Measurements from ENCODE around the gene TRIM8. TPM values are rescaled to one million over a fixed set of nuclear protein-coding genes. Genes with fewer than 3 reads are reported as not detected.
A peak's percentile ranks its signal among the peaks of the same experiment; 100 is the strongest.

Gene TRIM8
- total RNA-seq, 1 experiment from 2014 or later = 37.0 TPM

GRCh38 chr10:102597131-102597991, 46.9 kb upstream of the TRIM8 start:
- no peak for DNase-seq
- Mint-ChIP-seq H3K9me3 (no peaks in the 10 kb centered on the region), H3K4me3 (no peak overlapping the region), H3K27me3 (ENCODE audit: low read depth) (no peaks in the 10 kb centered on the region), H3K4me1 (peaks cover 18 to 19% of the 10 kb centered on the region in 2 experiments), H3K36me3 (ENCODE audit: insufficient read depth in 1 of 3, low read depth in 3 of 3) (peaks cover 2 to 18% (median 9%) of the 10 kb centered on the region in 3 experiments; a peak in 4 of 7 replicates), H3K27ac (peak overlapping the region in 1 of 3 experiments; percentile 66; a peak in 1 of 7 replicates)
- no peak overlapping the region for H2AK5ac ChIP-seq (ENCODE audit: insufficient read length, low read length)
- H3T11ph ChIP-seq (ENCODE audit: low read length) = no peak overlapping the region
- no peaks in the 10 kb centered on the region for H3K79me2 ChIP-seq (ENCODE audit: insufficient read depth, low read length)
- no peak overlapping the region for H2BK20ac ChIP-seq (ENCODE audit: low read depth, low read length, poor library complexity, severe bottlenecking)
- H2BK120ac ChIP-seq (ENCODE audit: low read depth, low read length, poor library complexity, severe bottlenecking) = no peak overlapping the region
- H4K20me1 ChIP-seq (ENCODE audit: control insufficient read depth, insufficient read depth, insufficient read length) = no peaks in the 10 kb centered on the region
- no peaks in the 10 kb centered on the region for H3K79me1 ChIP-seq (ENCODE audit: insufficient read depth, low read depth, low read length, poor library complexity, severe bottlenecking)
- H3K4me1 ChIP-seq (ENCODE audit: insufficient read depth, low read length) = no peaks in the 10 kb centered on the region; the same call in 1 of the 2 replicates
- H3K9ac ChIP-seq (ENCODE audit: extremely low read depth, insufficient read length, low read length) = no peak overlapping the region
- H3K27ac ChIP-seq (ENCODE audit: insufficient read length, low read depth, low read length) = no peak overlapping the region
- no peak overlapping the region for H2BK12ac ChIP-seq (ENCODE audit: insufficient read length, low read depth, low read length)
- no peaks in the 10 kb centered on the region for H3K23me2 ChIP-seq (ENCODE audit: insufficient read length, low read depth, low read length, poor library complexity, severe bottlenecking)
- no peak overlapping the region for H2BK5ac ChIP-seq (ENCODE audit: insufficient read length, low read length)
- H3K4me2 ChIP-seq (ENCODE audit: insufficient read depth, insufficient read length, low read length) = no peak overlapping the region
- no peak overlapping the region for H4K8ac ChIP-seq (replicated peaks; ENCODE audit: insufficient read length, low read depth, low read length)
- H4K5ac ChIP-seq (ENCODE audit: insufficient read length, low read depth, low read length) = no peak overlapping the region
- WGBS (ENCODE audit: extremely low coverage, insufficient read length, low lambda C conversion rate) = no CpG with 5 or more reads among the region's 16 CpGs
- no peak overlapping the region for H3K14ac ChIP-seq (ENCODE audit: insufficient read depth, low read length)
- no peaks in the 10 kb centered on the region for H3K9me3 ChIP-seq (ENCODE audit: control insufficient read depth, low read depth, low read length)
- no peak overlapping the region for H3K18ac ChIP-seq (ENCODE audit: insufficient read length, low read depth, low read length)
- H3K4ac ChIP-seq (ENCODE audit: low read depth, low read length) = no peak overlapping the region
- no peak overlapping the region for H2AFZ ChIP-seq (ENCODE audit: low read length)
- TF ChIP-seq, protein P1, sequence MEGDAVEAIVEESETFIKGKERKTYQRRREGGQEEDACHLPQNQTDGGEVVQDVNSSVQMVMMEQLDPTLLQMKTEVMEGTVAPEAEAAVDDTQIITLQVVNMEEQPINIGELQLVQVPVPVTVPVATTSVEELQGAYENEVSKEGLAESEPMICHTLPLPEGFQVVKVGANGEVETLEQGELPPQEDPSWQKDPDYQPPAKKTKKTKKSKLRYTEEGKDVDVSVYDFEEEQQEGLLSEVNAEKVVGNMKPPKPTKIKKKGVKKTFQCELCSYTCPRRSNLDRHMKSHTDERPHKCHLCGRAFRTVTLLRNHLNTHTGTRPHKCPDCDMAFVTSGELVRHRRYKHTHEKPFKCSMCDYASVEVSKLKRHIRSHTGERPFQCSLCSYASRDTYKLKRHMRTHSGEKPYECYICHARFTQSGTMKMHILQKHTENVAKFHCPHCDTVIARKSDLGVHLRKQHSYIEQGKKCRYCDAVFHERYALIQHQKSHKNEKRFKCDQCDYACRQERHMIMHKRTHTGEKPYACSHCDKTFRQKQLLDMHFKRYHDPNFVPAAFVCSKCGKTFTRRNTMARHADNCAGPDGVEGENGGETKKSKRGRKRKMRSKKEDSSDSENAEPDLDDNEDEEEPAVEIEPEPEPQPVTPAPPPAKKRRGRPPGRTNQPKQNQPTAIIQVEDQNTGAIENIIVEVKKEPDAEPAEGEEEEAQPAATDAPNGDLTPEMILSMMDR (conservative IDR thresholded peaks at IDR 0.05) = no peak
- no peak overlapping the region for H3K23ac ChIP-seq (ENCODE audit: insufficient read length, low read depth, low read length)
- no peak overlapping the region for H2BK15ac ChIP-seq (ENCODE audit: low read depth, low read length)
- no peak overlapping the region for H4K91ac ChIP-seq (ENCODE audit: insufficient read length, low read depth, low read length)
- no peak overlapping the region for H3K56ac ChIP-seq (ENCODE audit: insufficient read length, low read depth, low read length)
- H3K27me3 ChIP-seq (ENCODE audit: insufficient read depth, low read length) = no peaks in the 10 kb centered on the region

Measured in H9 (cell line).